HepG2 (cell line): ENCODE results near the gene CENPB. TPM values are rescaled to one million over a fixed set of nuclear protein-coding genes. Genes with fewer than 3 reads are reported as not detected.

ENCODE experiments used
- BCL6 ChIP-seq: IDR thresholded peaks from 2 replicates; pipeline ENCODE4 v1.6.1; 2016; ENCODE audit warnings: missing genetic modification reagents, missing compliant biosample characterization
- IKZF1 ChIP-seq: fragments of 450-650 bp; IDR thresholded peaks from 2 replicates; pipeline ENCODE4 v1.7.1; 2016
- KAT8 ChIP-seq: IDR thresholded peaks from 2 replicates; pipeline ENCODE4 v1.6.1; 2016; ENCODE audit warnings: missing genetic modification reagents, missing compliant biosample characterization
- NCOA5 ChIP-seq: sonication (generic); formaldehyde crosslinking; IDR thresholded peaks from 2 replicates; pipeline ENCODE4 v1.4.0; 2020; ENCODE audit warnings: missing genetic modification reagents
- NR2F6 ChIP-seq, 2 experiments: IDR thresholded peaks; 2 replicates each; pipeline ENCODE4 v1.6.1; 2016; ENCODE audit warnings: antibody characterized with exemption in 1 of 2, mild to moderate bottlenecking in 1 of 2
- PHF5A ChIP-seq: IDR thresholded peaks from one replicate; pipeline ENCODE4 v1.6.1; 2018; ENCODE audit warnings: low read depth, missing genetic modification reagents; ENCODE audit not compliant: unreplicated experiment
- SKIL ChIP-seq: sonication (generic); formaldehyde crosslinking; IDR thresholded peaks from 2 replicates; pipeline ENCODE4 v1.8.0; 2022; ENCODE audit warnings: missing genetic modification reagents, mild to moderate bottlenecking, moderate library complexity, borderline replicate concordance
- TRIM22 ChIP-seq: fragments of 450-650 bp; IDR thresholded peaks from 2 replicates; pipeline ENCODE4 v1.6.1; 2017
- YY1 ChIP-seq: IDR thresholded peaks from 2 replicates; pipeline ENCODE4 v1.6.1; 2011; ENCODE audit warnings: low read length, low read depth, moderate library complexity, mild to moderate bottlenecking; ENCODE audit not compliant: insufficient read depth, insufficient replicate concordance
- ZBTB26 ChIP-seq: IDR thresholded peaks from 2 replicates; pipeline ENCODE4 v1.6.1; 2016; ENCODE audit warnings: missing compliant biosample characterization, missing genetic modification reagents, borderline replicate concordance
- ZNF609 ChIP-seq: sonication (generic); formaldehyde crosslinking; IDR thresholded peaks from 2 replicates; pipeline ENCODE4 v1.4.0; 2020; ENCODE audit warnings: mild to moderate bottlenecking, missing genetic modification reagents, borderline replicate concordance
- ZNF746 ChIP-seq: sonication (generic); formaldehyde crosslinking; IDR thresholded peaks from 2 replicates; pipeline ENCODE4 v1.8.0; 2022; ENCODE audit warnings: mild to moderate bottlenecking, missing genetic modification reagents
- ZNF749 ChIP-seq: sonication (generic); formaldehyde crosslinking; IDR thresholded peaks from 2 replicates; pipeline ENCODE4 v1.8.0; 2022; ENCODE audit warnings: mild to moderate bottlenecking, missing genetic modification reagents, moderate library complexity, borderline replicate concordance
- polyA plus RNA-seq, 8 experiments: library from polyadenylated mRNA; depleted of rRNA in 3 of 8; stranded (reverse) in 7 of 8; unstranded in 1 of 8; fragments of >200 nt; fragmentation: Illumina TruSeq in 4 of 8; extraction: Trizol in 4 of 8; gene quantifications; 2 replicates each; pipeline versions ENCODE4 v1.2.1 to v1.2.3, GENCODE V29; 2011 to 2016; ENCODE audit warnings: low read depth in 4 of 8, missing spikeins in 1 of 8, mixed read lengths in 1 of 8; ENCODE audit not compliant: insufficient read depth in 1 of 8
- total RNA-seq, 5 experiments: library from RNA; depleted of rRNA; stranded (reverse); fragments of >200 nt; fragmentation: Illumina TruSeq; extraction: Trizol; gene quantifications; 2 replicates each; pipeline ENCODE4 v1.2.3, GENCODE V29; 2016; ENCODE audit warnings: low read depth in 1 of 5
- TF ChIP-seq, protein P1 (sequence below): sonication (generic); formaldehyde crosslinking; IDR thresholded peaks from 2 replicates; pipeline ENCODE4 v1.5.1; 2020; ENCODE audit warnings: missing genetic modification reagents, mild to moderate bottlenecking, borderline replicate concordance
- TF ChIP-seq, protein P2 (sequence below): IDR thresholded peaks from 2 replicates; pipeline ENCODE4 v1.6.1; 2016; ENCODE audit warnings: mild to moderate bottlenecking, missing biosample characterization, missing genetic modification reagents

The CENPB gene
- total and polyA plus RNA-seq, 2 of the 13 experiments (the other 11 are each of a cell fraction or from before 2014, with no cell fraction given) = 10.4 to 54.5 TPM

DNA sequence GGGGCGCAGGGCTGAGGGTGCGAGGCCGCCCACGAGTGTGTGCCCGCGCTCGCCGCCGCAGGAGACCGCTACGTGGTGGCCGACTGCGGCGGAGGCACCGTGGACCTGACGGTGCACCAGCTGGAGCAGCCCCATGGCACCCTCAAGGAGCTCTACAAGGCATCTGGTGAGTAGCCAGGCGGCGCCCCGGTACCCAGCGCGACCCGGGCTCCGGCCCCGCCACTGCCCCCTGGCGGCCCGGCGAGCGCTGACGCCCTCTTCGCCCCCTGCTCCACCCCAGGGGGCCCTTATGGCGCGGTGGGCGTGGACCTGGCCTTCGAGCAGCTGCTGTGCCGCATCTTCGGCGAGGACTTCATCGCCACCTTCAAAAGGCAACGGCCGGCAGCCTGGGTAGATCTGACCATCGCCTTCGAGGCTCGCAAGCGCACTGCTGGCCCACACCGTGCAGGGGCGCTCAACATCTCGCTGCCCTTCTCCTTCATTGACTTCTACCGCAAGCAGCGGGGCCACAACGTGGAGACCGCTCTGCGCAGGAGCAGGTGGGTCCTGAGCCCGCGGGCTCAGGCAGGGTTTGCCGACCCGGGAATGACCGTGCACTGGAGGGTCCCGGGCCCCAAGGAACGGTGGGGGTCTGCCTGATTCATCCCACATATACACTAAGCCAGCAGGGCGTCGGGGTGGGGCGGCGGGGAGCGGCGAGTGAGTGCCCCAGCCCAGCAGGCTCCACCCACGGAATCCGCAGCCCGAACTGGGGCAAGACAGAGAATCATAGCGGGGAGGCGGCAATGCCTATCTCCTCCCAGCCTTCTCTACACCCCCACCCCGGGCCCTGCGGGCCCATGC, 36.6 kb downstream of the CENPB start (continued):
- no peak for TF ChIP-seq ZNF609
- no peak for TF ChIP-seq SKIL (CRISPR knock-in tag)
- TF ChIP-seq TRIM22 = no peak
- no peak for TF ChIP-seq PHF5A
- no peak for TF ChIP-seq IKZF1
- TF ChIP-seq, protein P1, sequence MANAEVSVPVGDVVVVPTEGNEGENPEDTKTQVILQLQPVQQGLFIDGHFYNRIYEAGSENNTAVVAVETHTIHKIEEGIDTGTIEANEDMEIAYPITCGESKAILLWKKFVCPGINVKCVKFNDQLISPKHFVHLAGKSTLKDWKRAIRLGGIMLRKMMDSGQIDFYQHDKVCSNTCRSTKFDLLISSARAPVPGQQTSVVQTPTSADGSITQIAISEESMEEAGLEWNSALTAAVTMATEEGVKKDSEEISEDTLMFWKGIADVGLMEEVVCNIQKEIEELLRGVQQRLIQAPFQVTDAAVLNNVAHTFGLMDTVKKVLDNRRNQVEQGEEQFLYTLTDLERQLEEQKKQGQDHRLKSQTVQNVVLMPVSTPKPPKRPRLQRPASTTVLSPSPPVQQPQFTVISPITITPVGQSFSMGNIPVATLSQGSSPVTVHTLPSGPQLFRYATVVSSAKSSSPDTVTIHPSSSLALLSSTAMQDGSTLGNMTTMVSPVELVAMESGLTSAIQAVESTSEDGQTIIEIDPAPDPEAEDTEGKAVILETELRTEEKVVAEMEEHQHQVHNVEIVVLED (CRISPR knock-in tag) = peak; percentile 49; the same call in 1 of the 2 replicates
- peak; percentile 33; the same call in 1 of the 2 replicates for TF ChIP-seq ZBTB26 (CRISPR knock-in tag)
- TF ChIP-seq ZNF746 (CRISPR knock-in tag) = no peak
- TF ChIP-seq YY1 = peak; percentile 79
- TF ChIP-seq, protein P2, sequence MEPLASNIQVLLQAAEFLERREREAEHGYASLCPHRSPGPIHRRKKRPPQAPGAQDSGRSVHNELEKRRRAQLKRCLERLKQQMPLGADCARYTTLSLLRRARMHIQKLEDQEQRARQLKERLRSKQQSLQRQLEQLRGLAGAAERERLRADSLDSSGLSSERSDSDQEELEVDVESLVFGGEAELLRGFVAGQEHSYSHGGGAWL (CRISPR knock-in tag) = no peak; the same call in 1 of the 2 replicates
- TF ChIP-seq NCOA5 (CRISPR knock-in tag) = 0 out of 2 replicates have a peak, but pooled peaks have one; percentile 9
- TF ChIP-seq KAT8 = peak; percentile 68
- no peak for TF ChIP-seq ZNF749 (CRISPR knock-in tag)
- no peak for TF ChIP-seq NR2F6 (IDR thresholded peaks at IDR 0.05)
- no peak for TF ChIP-seq NR2F6 (CRISPR knock-in tag; IDR thresholded peaks at IDR 0.05)
- peak; percentile 23; the same call in 1 of the 2 replicates for TF ChIP-seq BCL6
